ENCODE results near the gene PLXNC1.

- TF ChIP-seq CTCF (IDR thresholded peaks at IDR 0.05; ENCODE audit: low read length) (no peak), EZH2 (IDR thresholded peaks at IDR 0.05; ENCODE audit: borderline replicate concordance, low read length) (no peak)
Measured at GRCh38 chr12:94327809-94328208, 179.4 kb downstream of the PLXNC1 start.

Data from OCI-LY1 (cell line).